NCI-H2196 treated with DMSO at 0.1 percent for 48 hours (cell line): ENCODE data around the gene AK9.
A peak's percentile ranks its signal among the peaks of the same experiment; 100 is the strongest.
"Not testable (repeated sequence)": the region's sequence is repeated elsewhere in the genome, so short reads cannot be mapped to it uniquely, and the experiment has no call there.

ENCODE experiments used
- DNase-seq: peaks from one replicate; lab custom pipeline; 2025; ENCODE audit not compliant: unreplicated experiment; lab: John Stamatoyannopoulos, UW

Gene AK9

GRCh38 chr6:109626311-109626710 lies 64.7 kb downstream of the AK9 start:
- DNase-seq = no peak

GRCh38 chr6:109625199-109625598 lies 65.8 kb downstream of the AK9 start:
- DNase-seq = no peak

- DNase-seq = no peak
Observed at GRCh38 chr6:109623288-109623687, 67.7 kb downstream of the AK9 start.

- DNase-seq = no peak
Observed at GRCh38 chr6:109612268-109612667, 78.7 kb downstream of the AK9 start.

- no peak for DNase-seq
Observed at GRCh38 chr6:109611502-109611901, 79.5 kb downstream of the AK9 start.

GRCh38 chr6:109610590-109610989 lies 80.4 kb downstream of the AK9 start:
- DNase-seq = no peak

GRCh38 chr6:109609737-109610136 lies 81.3 kb downstream of the AK9 start:
- DNase-seq = no peak

- DNase-seq = no peak
Observed at GRCh38 chr6:109606359-109606758, 84.6 kb downstream of the AK9 start.

- no peak for DNase-seq
Observed at GRCh38 chr6:109595998-109596397, 95.0 kb downstream of the AK9 start.

- no peak for DNase-seq
Observed at GRCh38 chr6:109580519-109580918, 110.5 kb downstream of the AK9 start.

- no peak for DNase-seq
Observed at GRCh38 chr6:109579361-109579760, 111.6 kb downstream of the AK9 start.

- DNase-seq = not testable (repeated sequence)
Observed at GRCh38 chr6:109569901-109570300, 121.1 kb downstream of the AK9 start.

GRCh38 chr6:109561844-109562243 lies 129.2 kb downstream of the AK9 start:
- DNase-seq = no peak

- no peak for DNase-seq
Observed at GRCh38 chr6:109531446-109531845, 159.6 kb downstream of the AK9 start.

GRCh38 chr6:109527989-109528388 lies 163.0 kb downstream of the AK9 start:
- no peak for DNase-seq

- DNase-seq = peak; percentile 48
Observed at GRCh38 chr6:109526905-109527628, 163.9 kb downstream of the AK9 start.

GRCh38 chr6:109524129-109524528 lies 166.9 kb downstream of the AK9 start:
- DNase-seq = no peak

GRCh38 chr6:109523478-109523877 lies 167.5 kb downstream of the AK9 start:
- DNase-seq = no peak

GRCh38 chr6:109521080-109521479 lies 169.9 kb downstream of the AK9 start:
- DNase-seq = no peak

GRCh38 chr6:109519647-109520046 lies 171.4 kb downstream of the AK9 start:
- DNase-seq = not testable (repeated sequence)

- no peak for DNase-seq
Observed at GRCh38 chr6:109516929-109517328, 174.1 kb downstream of the AK9 start.

- DNase-seq = no peak
Observed at GRCh38 chr6:109515781-109516409, 175.1 kb downstream of the AK9 start.

GRCh38 chr6:109514946-109515345 lies 176.1 kb downstream of the AK9 start:
- DNase-seq = no peak
